Muscle of arm (tissue), 12 donors: ENCODE data around the gene SLC22A3. TPM values are rescaled to one million over a fixed set of nuclear protein-coding genes. Genes with fewer than 3 reads are reported as not detected.
"Not testable (repeated sequence)": the region's sequence is repeated elsewhere in the genome, so short reads cannot be mapped to it uniquely, and the experiment has no call there.

Source experiments
- DNase-seq: peaks from one replicate; pipeline ENCODE4 v3.0.0-alpha.2; 2013
- polyA plus RNA-seq, 12 donors: library from polyadenylated mRNA; unstranded; fragments of 120-200 nt; gene quantifications; one replicate each; pipeline ENCODE4 v1.2.1, GENCODE V29; 2013; ENCODE audit not compliant: insufficient read length in 12 of 12

SLC22A3 gene
- polyA plus RNA-seq, 12 donors = 6.2 to 14.0 (median 11.3) TPM; not detected in 1

- DNase-seq = no peak
Measured at GRCh38 chr6:160367798-160368547, 19.8 kb downstream of the SLC22A3 start.

GRCh38 chr6:160368670-160369069, 20.5 kb downstream of the SLC22A3 start:
- no peak for DNase-seq

DNA sequence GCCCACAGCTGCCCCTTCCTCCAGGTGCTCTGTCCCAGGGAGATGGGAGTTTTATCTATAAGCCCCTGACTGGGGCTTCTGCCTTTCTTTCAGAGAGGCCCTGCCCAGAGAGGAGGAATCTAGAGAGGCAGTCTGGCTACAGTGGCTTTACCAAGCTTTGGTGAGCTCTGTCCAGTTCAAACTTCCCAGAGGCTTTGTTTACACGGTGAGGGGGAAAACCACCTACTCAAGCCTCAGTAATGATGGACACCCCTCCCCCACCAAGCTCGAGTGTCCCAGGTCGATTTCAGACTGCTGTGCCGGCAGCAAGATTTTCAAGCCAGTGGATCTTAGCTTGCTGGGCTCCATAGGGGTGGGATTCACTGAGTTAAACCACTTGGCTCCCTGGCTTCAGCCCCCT, 25.4 kb downstream of the SLC22A3 start:
- not testable (repeated sequence) for DNase-seq

GRCh38 chr6:160374836-160375560, 26.8 kb downstream of the SLC22A3 start:
- no peak for DNase-seq

DNA sequence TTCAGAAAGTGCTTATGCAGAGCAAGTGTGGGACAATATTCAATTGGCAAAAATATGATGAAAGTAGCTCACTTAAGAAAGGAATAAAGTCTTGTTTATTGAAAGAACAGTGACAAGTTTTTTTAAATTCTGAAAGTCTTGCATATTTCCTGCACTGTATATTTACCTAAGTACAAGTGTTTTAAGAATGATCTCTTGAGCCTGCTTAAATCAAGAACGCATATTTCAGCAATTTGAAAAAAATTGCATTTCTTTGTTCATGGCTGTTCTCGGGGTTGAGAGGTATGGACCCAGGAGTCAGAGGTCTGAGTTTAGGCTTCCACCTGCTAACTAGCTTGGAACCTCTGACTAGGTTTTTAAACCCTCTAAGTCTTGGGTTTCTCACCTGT, 27.4 kb downstream of the SLC22A3 start:
- DNase-seq = no peak

GRCh38 chr6:160376445-160376844, 28.3 kb downstream of the SLC22A3 start:
- no peak for DNase-seq

DNA sequence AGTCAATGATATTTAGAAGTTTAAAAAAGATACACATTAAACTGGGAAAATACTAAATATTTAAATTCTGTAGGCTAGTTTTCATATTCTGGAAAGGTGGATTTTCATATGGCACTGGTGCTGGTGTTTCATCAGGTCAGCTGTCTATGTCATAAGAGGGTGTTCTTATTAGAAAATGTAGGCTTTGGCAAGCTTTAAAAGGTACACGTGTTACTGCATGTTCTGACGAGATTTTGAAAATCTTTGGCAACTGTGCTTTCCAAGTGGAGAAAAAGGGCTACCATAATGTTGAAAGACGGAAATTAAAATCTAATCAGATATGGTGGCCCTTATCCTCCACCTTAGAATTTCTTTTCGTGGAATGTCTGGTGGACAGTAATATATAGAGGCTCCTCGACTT, 30.0 kb downstream of the SLC22A3 start:
- DNase-seq = no peak

GRCh38 chr6:160378882-160379281, 30.7 kb downstream of the SLC22A3 start:
- peak; percentile 23 for DNase-seq

DNA sequence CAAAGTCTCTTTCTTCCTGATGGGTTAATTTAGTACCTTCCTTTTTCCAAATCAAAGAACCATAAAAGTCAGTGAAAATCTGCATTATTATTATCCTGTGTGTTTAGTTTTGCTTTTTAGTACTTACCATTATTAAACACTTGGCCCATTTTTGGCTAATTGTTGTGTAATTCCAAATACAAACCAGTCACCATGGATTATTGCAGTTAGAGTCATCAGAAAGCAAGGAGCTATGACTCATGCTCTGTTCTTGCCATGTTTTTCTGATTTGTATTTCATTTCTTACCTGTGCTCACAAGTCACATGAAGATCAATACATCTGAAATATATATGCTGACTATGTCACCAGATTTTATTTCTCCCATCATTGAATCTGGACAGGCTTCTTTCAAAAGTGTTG, 31.3 kb downstream of the SLC22A3 start:
- no peak for DNase-seq

GRCh38 chr6:160382946-160383345, 34.8 kb downstream of the SLC22A3 start:
- DNase-seq = no peak

GRCh38 chr6:160386869-160387530, 38.8 kb downstream of the SLC22A3 start:
- no peak for DNase-seq

DNA sequence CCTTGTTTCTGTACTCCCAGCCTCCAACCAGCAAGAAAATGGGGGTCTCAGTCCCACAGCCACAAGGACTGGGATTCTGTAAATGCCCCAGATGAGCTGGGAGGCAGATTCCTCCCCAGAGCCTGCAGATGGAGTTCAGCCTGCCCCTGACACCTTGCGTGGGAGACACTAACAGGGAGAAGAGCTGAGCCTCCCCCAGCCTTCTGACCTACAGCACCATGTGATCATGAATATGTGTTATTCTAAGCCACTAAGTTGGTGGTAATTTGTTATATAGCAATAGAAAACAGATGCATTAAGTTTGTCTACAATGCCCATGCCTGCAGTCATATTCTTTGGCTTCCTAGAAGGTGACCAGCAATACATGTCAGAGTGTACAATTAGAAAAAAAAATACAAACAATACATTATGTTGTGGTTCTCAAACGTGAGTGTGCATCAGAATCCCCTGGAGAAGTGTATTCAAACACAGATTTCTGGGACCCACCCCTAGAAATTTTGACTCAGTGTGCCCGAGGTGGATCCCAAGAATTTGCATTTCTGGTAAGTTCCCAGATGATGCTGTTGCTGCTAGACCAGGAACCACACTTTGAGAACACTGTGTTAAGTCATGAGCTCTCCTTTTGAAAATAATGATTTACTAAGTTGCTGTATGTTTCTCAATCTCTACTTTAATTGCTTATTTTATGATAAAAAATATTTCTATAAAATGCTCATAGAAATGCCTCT, 39.9 kb downstream of the SLC22A3 start:
- no peak for DNase-seq

GRCh38 chr6:160388922-160389321, 40.7 kb downstream of the SLC22A3 start:
- no peak for DNase-seq

DNA sequence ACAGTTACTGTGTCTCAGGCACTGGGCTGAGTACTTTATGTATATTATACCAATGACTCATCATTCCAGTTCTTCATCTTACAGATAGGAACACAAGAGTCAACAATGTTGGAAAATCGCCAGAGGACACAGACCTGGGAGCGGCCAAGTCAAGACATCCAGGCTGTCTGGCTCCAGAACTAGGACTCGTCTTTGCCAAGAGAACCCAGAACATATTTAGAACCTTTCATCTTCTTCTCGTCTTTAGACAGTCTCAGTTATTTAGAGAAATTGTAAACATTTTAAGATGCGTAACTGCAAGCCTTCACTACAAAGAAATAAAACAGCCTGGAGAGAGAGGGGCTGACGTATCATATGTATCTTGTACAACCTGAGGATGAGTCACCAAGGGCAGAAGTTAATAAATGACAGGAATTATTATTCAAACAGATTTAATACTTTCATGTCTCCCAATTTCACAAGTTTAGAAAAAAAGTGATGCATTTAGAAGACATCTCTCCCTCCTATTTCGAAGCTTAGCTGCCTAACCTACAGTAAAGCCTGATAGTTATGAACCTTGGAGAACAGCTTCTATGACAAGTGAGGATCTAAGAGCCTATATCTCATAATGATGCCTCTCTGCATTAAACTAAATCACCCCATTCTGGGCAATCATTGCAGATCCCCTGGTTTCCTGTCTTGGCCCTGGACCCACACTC, 43.4 kb downstream of the SLC22A3 start:
- DNase-seq = no peak

DNA sequence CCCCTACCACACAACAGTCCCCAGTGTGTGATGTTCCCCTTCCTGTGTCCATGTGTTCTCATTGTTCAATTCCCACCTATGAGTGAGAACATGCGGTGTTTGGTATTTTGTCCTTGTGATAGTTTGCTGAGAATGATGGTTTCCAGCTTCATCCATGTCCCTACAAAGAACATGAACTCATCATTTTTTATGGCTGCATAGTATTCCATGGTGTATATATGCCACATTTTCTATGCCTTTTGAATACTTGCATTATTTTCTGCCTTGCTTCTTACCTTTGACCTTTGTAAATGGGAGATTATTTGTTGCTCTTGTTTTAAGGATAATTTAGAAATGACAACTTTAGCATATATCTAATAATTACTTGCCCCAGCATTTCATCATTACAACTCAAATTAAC, 45.3 kb downstream of the SLC22A3 start:
- not testable (repeated sequence) for DNase-seq

GRCh38 chr6:160393891-160394653, 45.9 kb downstream of the SLC22A3 start:
- DNase-seq = no peak

GRCh38 chr6:160394654-160395035, 46.5 kb downstream of the SLC22A3 start:
- DNase-seq = no peak

GRCh38 chr6:160395187-160395586, 47.0 kb downstream of the SLC22A3 start:
- DNase-seq = no peak

DNA sequence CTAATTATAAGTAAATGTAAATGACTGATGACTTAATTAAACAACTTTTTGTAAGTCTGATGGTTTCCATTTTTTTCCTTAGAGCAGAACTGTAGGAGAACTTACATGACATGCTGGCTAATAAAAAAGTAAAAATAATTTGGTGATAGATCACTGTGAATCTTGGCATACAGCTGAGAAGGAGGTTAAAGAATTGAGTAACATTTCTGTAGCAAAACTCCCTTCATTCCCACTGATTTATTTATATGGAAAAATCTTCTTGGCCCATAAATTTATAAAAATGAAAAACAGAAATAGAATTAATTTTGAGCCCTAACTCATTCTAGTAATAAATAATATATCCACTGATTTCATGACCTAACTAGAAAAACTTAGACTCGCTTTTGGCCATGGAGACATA, 48.1 kb downstream of the SLC22A3 start:
- no peak for DNase-seq

- no peak for DNase-seq
Measured at GRCh38 chr6:160398674-160399271, 50.6 kb downstream of the SLC22A3 start.
